Loucy (cell line): Measurements from ENCODE around the gene DOCK3.
"Not testable (repeated sequence)": the region's sequence is repeated elsewhere in the genome, so short reads cannot be mapped to it uniquely, and the experiment has no call there.

Experiments
- H2AFZ ChIP-seq: fragments of 200-600 bp; sonication (generic); 2 replicates; pipeline ENCODE4 v1.6.0; 2016; ENCODE audit warnings: antibody characterized with exemption, mild to moderate bottlenecking, low read length, moderate library complexity
- H3F3A ChIP-seq: fragments of 200-600 bp; 2 replicates; pipeline ENCODE4 v1.6.0; 2016; ENCODE audit warnings: antibody characterized with exemption, low read depth, mild to moderate bottlenecking
- H3K27me3 ChIP-seq: fragments of 200-600 bp; sonication (generic); 2 replicates; pipeline ENCODE4 v1.6.1; 2014; ENCODE audit warnings: low read length, mild to moderate bottlenecking; ENCODE audit not compliant: insufficient read depth, poor library complexity, severe bottlenecking
- H3K36me3 ChIP-seq: fragments of 200-600 bp; sonication (generic); 2 replicates; pipeline ENCODE4 v1.6.1; 2016; ENCODE audit warnings: low read length; ENCODE audit not compliant: insufficient read depth
- H3K4me1 ChIP-seq: fragments of 200-600 bp; sonication (generic); 2 replicates; pipeline ENCODE4 v1.5.1; 2014; ENCODE audit warnings: low read length, mild to moderate bottlenecking; ENCODE audit not compliant: insufficient read depth, poor library complexity, severe bottlenecking
- H3K4me2 ChIP-seq: fragments of 200-600 bp; sonication (generic); 2 replicates; pipeline ENCODE4 v1.6.0; 2014; ENCODE audit warnings: antibody characterized with exemption, low read length, low read depth, mild to moderate bottlenecking; ENCODE audit not compliant: poor library complexity, severe bottlenecking
- H3K4me3 ChIP-seq: fragments of 200-600 bp; sonication (generic); 2 replicates; pipeline ENCODE4 v1.5.1; 2014; ENCODE audit warnings: low read length, mild to moderate bottlenecking, mixed read lengths; ENCODE audit not compliant: poor library complexity, severe bottlenecking
- H3K79me2 ChIP-seq: fragments of 200-600 bp; sonication (generic); 2 replicates; pipeline ENCODE4 v1.6.1; 2014; ENCODE audit warnings: low read length; ENCODE audit not compliant: insufficient read depth
- H3K9ac ChIP-seq: fragments of 200-600 bp; sonication (generic); 2 replicates; pipeline ENCODE4 v1.6.0; 2014; ENCODE audit warnings: mild to moderate bottlenecking, low read depth, low read length, moderate library complexity; ENCODE audit not compliant: poor library complexity, severe bottlenecking
- H3K9me2 ChIP-seq: fragments of 200-600 bp; sonication (generic); replicated peaks from 2 replicates; pipeline ENCODE4 v1.6.1; 2016; ENCODE audit warnings: low read depth, low read length, mixed read lengths
- H3K9me3 ChIP-seq: fragments of 200-600 bp; sonication (generic); 2 replicates; pipeline ENCODE4 v1.6.1; 2014; ENCODE audit warnings: mild to moderate bottlenecking, antibody characterized with exemption, low read length, low read depth; ENCODE audit not compliant: insufficient read depth
- H4K20me1 ChIP-seq: fragments of 200-600 bp; sonication (generic); 2 replicates; pipeline ENCODE4 v1.6.0; 2014; ENCODE audit warnings: antibody characterized with exemption, low read length, mild to moderate bottlenecking; ENCODE audit not compliant: insufficient read depth, poor library complexity, severe bottlenecking
- EZH2phosphoT487 ChIP-seq: fragments of 200-600 bp; IDR thresholded peaks from 2 replicates; pipeline ENCODE4 v1.6.1; 2018; ENCODE audit warnings: antibody characterized with exemption, mild to moderate bottlenecking, moderate library complexity, borderline replicate concordance
- TF ChIP-seq, protein P1 (sequence below): fragments of 200-600 bp; sonication (generic); conservative IDR thresholded peaks from 2 replicates; pipeline ENCODE4 v1.5.1; 2014; ENCODE audit warnings: mild to moderate bottlenecking, antibody characterized with exemption, low read length

The DOCK3 gene

GRCh38 chr3:51386852-51387229, 712.1 kb downstream of the DOCK3 start:
- Histone ChIP-seq H3K4me1 (peaks cover 47% of the 10 kb centered on the region), H2AFZ (no peak overlapping the region), H3K36me3 (peaks cover 16% of the 10 kb centered on the region; the same call in 1 of the 2 replicates), H3K4me3 (peak overlapping the region; percentile 97), H3K9me3 (no peaks in the 10 kb centered on the region), H3K79me2 (peaks cover 79% of the 10 kb centered on the region), H3K9me2 (no peaks in the 10 kb centered on the region), H3K27me3 (no peaks in the 10 kb centered on the region), H4K20me1 (peaks cover 44% of the 10 kb centered on the region), H3F3A (peaks cover 4% of the 10 kb centered on the region; the same call in 1 of the 2 replicates), H3K9ac (peak overlapping the region; percentile 97), H3K4me2 (peak overlapping the region; percentile 84)
- no peak for TF ChIP-seq EZH2phosphoT487
- TF ChIP-seq, protein P1, sequence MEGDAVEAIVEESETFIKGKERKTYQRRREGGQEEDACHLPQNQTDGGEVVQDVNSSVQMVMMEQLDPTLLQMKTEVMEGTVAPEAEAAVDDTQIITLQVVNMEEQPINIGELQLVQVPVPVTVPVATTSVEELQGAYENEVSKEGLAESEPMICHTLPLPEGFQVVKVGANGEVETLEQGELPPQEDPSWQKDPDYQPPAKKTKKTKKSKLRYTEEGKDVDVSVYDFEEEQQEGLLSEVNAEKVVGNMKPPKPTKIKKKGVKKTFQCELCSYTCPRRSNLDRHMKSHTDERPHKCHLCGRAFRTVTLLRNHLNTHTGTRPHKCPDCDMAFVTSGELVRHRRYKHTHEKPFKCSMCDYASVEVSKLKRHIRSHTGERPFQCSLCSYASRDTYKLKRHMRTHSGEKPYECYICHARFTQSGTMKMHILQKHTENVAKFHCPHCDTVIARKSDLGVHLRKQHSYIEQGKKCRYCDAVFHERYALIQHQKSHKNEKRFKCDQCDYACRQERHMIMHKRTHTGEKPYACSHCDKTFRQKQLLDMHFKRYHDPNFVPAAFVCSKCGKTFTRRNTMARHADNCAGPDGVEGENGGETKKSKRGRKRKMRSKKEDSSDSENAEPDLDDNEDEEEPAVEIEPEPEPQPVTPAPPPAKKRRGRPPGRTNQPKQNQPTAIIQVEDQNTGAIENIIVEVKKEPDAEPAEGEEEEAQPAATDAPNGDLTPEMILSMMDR = no peak

GRCh38 chr3:51387281-51387680, 712.6 kb downstream of the DOCK3 start:
- H3K9me3 ChIP-seq, H2AFZ ChIP-seq, H3F3A ChIP-seq, H3K9me2 ChIP-seq, H3K27me3 ChIP-seq: not testable (repeated sequence)
- Histone ChIP-seq H3K4me2 (peak overlapping the region; percentile 84), H3K4me1 (peaks cover 50% of the 10 kb centered on the region), H3K79me2 (peaks cover 83% of the 10 kb centered on the region), H4K20me1 (peaks cover 49% of the 10 kb centered on the region), H3K9ac (peak overlapping the region; percentile 97), H3K4me3 (peak overlapping the region; percentile 97), H3K36me3 (peaks cover 16% of the 10 kb centered on the region; the same call in 1 of the 2 replicates)

DNA sequence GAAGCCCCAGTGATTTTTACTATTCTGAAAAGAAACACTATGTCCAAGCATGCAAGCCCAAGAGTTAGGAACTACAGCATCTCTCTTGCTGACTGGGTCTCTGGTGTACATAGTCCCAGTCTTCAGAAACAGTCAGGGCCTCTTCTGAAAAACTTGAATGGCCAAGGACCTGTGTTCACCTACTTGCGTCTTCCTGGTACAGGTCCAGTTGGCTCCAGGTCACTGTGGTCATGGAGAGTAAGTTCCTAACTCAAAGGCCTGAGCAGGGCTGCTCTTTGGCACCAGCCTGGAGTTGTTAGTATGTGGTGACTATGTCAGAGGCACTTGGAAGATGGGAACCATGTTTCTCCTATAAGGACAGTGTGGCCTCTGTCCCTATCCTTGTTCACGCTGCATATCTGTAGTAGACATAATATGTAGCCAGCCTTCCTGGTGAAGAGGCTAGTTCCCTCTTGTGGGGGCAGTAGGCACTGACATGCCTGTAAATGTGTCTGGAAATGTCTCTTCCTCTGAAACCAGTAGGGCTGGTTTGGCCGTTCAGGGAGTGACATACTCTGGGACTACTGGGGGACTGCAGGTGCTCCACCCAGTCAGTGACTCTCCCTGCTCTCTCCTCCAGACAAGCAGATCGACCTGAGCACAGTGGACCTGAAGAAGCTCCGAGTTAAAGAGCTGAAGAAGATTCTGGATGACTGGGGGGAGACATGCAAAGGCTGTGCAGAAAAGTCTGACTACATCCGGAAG, 713.7 kb downstream of the DOCK3 start:
- H3K4me3 ChIP-seq = peak overlapping the region; percentile 97
- no peak overlapping the region for H2AFZ ChIP-seq
- H3K27me3 ChIP-seq = no peaks in the 10 kb centered on the region
- H4K20me1 ChIP-seq = peaks cover 61% of the 10 kb centered on the region
- no peaks in the 10 kb centered on the region for H3K9me3 ChIP-seq
- peaks cover 88% of the 10 kb centered on the region for H3K79me2 ChIP-seq
- peaks cover 4% of the 10 kb centered on the region; the same call in 1 of the 2 replicates for H3F3A ChIP-seq
- H3K9me2 ChIP-seq = no peaks in the 10 kb centered on the region
- peak overlapping the region; percentile 84 for H3K4me2 ChIP-seq
- H3K4me1 ChIP-seq = peaks cover 55% of the 10 kb centered on the region
- peak overlapping the region; percentile 97 for H3K9ac ChIP-seq
- TF ChIP-seq, protein P1 = peak; percentile 37; the same call in 1 of the 2 replicates
- no peak for TF ChIP-seq EZH2phosphoT487
- H3K36me3 ChIP-seq = peaks cover 23% of the 10 kb centered on the region; the same call in 1 of the 2 replicates
